Endothelial cell of umbilical vein (primary cell): ENCODE data around the gene WDR37. TPM values are rescaled to one million over a fixed set of nuclear protein-coding genes. Genes with fewer than 3 reads are reported as not detected.

Experiments
- BruUV-seq: library from RNA; stranded (reverse); fragments of 400-500 nt; replicated peaks from 2 replicates; lab custom pipeline; 2021; lab: Mats Ljungman, UMichigan
- CTCF ChIA-PET: fragments of 300-600, 350-600 bp; sonication (Branson Sonifier 250); formaldehyde crosslinking; loops from one replicate; lab custom pipeline; 2021; ENCODE audit warnings: antibody characterized with exemption, inconsistent platforms; lab: Charles Lee
- POLR2A ChIA-PET: fragments of 300-600, 350-600 bp; sonication (Branson Sonifier 250); formaldehyde crosslinking; loops from one replicate; lab custom pipeline; 2021; ENCODE audit warnings: antibody characterized with exemption, inconsistent platforms; lab: Charles Lee
- DNase-seq: peaks from one replicate; pipeline ENCODE4 v3.0.0-alpha.2; 2011; ENCODE audit warnings: low read depth, low spot score
- FAIRE-seq: peaks from 2 replicates; lab custom pipeline; 2011; peaks lifted over from hg19 to GRCh38; lab: Jason Lieb, UNC
- H2AFZ ChIP-seq: 2 replicates; pipeline ENCODE4 v1.6.0; 2012; ENCODE audit warnings: low read depth, low read length, control low read depth, inconsistent platforms
- H3K27ac ChIP-seq: 2 replicates; pipeline ENCODE4 v1.5.1; 2011; ENCODE audit warnings: low read depth, mild to moderate bottlenecking, control low read depth, low read length, moderate library complexity; ENCODE audit not compliant: insufficient read depth
- H3K27me3 ChIP-seq, 2 experiments: 2 replicates each; pipeline versions ENCODE4 v1.6.0 to v1.6.1; 2011; ENCODE audit warnings: low read length in 2 of 2, mixed read lengths in 1 of 2; ENCODE audit not compliant: control insufficient read depth in 2 of 2, insufficient read depth in 2 of 2
- H3K36me3 ChIP-seq, 2 experiments: 2 replicates in 1 of 2; 3 replicates in 1 of 2; pipeline ENCODE4 v1.5.1; 2011; ENCODE audit warnings: low read length in 2 of 2, mild to moderate bottlenecking in 1 of 2, moderate library complexity in 1 of 2; ENCODE audit not compliant: control insufficient read depth in 2 of 2, insufficient read depth in 2 of 2; ENCODE audit errors: extremely low read depth in 1 of 2
- H3K4me1 ChIP-seq: 3 replicates; pipeline ENCODE4 v1.5.1; 2011; ENCODE audit warnings: mild to moderate bottlenecking, low read length; ENCODE audit not compliant: control insufficient read depth, insufficient read depth; ENCODE audit errors: extremely low read depth
- H3K4me2 ChIP-seq: 2 replicates; pipeline ENCODE4 v1.6.1; 2011; ENCODE audit warnings: low read length, control low read depth, mixed read lengths; ENCODE audit not compliant: insufficient read depth
- H3K4me3 ChIP-seq, 3 experiments: fragments of 200-600 bp in 1 of 3; sonication (generic), shearing (Covaris generic) in 1 of 3; replicated peaks in 1 of 3; 2 replicates each; pipeline ENCODE4 v1.5.1; 2011 to 2016; ENCODE audit warnings: control low read depth in 3 of 3, low read length in 3 of 3, mild to moderate bottlenecking in 2 of 3, inconsistent platforms in 1 of 3, low read depth in 1 of 3, moderate library complexity in 1 of 3; ENCODE audit not compliant: insufficient read depth in 1 of 3
- H3K79me2 ChIP-seq: 2 replicates; pipeline ENCODE4 v1.6.0; 2012; ENCODE audit warnings: low read length, inconsistent platforms; ENCODE audit not compliant: control insufficient read depth, insufficient read depth
- H3K9ac ChIP-seq: replicated peaks from 2 replicates; pipeline ENCODE3; 2011; ENCODE audit warnings: low read length, control low read depth; ENCODE audit not compliant: insufficient read depth; ENCODE audit errors: extremely low read depth
- H3K9me1 ChIP-seq: replicated peaks from 3 replicates; pipeline ENCODE4 v1.6.0; 2011; ENCODE audit warnings: mild to moderate bottlenecking, low read length; ENCODE audit not compliant: control insufficient read depth, insufficient read depth; ENCODE audit errors: extremely low read depth
- H3K9me3 ChIP-seq: replicated peaks from 2 replicates; pipeline ENCODE4 v1.5.1; 2012; ENCODE audit warnings: low read length, inconsistent platforms; ENCODE audit not compliant: control insufficient read depth, insufficient read depth
- H4K20me1 ChIP-seq: replicated peaks from 2 replicates; pipeline ENCODE3; 2011; ENCODE audit warnings: mild to moderate bottlenecking, low read length; ENCODE audit not compliant: control insufficient read depth, insufficient read depth; ENCODE audit errors: extremely low read depth
- EZH2 ChIP-seq: IDR thresholded peaks from 2 replicates; pipeline ENCODE4 v1.6.1; 2012; ENCODE audit warnings: borderline replicate concordance, low read depth, mild to moderate bottlenecking, moderate library complexity, low read length, inconsistent platforms; ENCODE audit not compliant: severe bottlenecking
- FOS ChIP-seq: IDR thresholded peaks from 2 replicates; pipeline ENCODE4 v1.6.1; 2011; ENCODE audit warnings: mild to moderate bottlenecking, low read length, moderate library complexity, borderline replicate concordance; ENCODE audit not compliant: insufficient read depth
- GATA2 ChIP-seq: IDR thresholded peaks from 2 replicates; pipeline ENCODE4 v1.7.0; 2011; ENCODE audit warnings: low read depth, mild to moderate bottlenecking, moderate library complexity, mixed read lengths, low read length; ENCODE audit not compliant: insufficient read length, insufficient read depth
- JUN ChIP-seq: IDR thresholded peaks from 2 replicates; pipeline ENCODE4 v1.6.1; 2011; ENCODE audit warnings: borderline replicate concordance, low read depth; ENCODE audit not compliant: insufficient read length, insufficient read depth
- MYC ChIP-seq: IDR thresholded peaks from one replicate; pipeline ENCODE4 v1.6.1; 2011; ENCODE audit warnings: mild to moderate bottlenecking, low read depth, low read length
- POLR2A ChIP-seq: IDR thresholded peaks from 2 replicates; pipeline ENCODE4 v1.6.1; 2012; ENCODE audit warnings: low read depth, mild to moderate bottlenecking, control low read depth, low read length
- POLR2AphosphoS5 ChIP-seq: IDR thresholded peaks from 2 replicates; pipeline ENCODE4 v1.6.1; 2012; ENCODE audit warnings: low read depth, mild to moderate bottlenecking, control low read depth, low read length, moderate library complexity; ENCODE audit not compliant: insufficient read depth
- dilution Hi-C: fragments of 300-500 bp; cut with MboI; formaldehyde crosslinking; loops from one replicate; pipeline ENCODE4 v1.15.0; 2019; ENCODE audit warnings: low sequenced_read_pairs; ENCODE audit not compliant: extremely low pct_ligation_motif_present
- intact Hi-C: fragments of 100-400 bp; cut with micrococcal nuclease; formaldehyde crosslinking; loops from one replicate; pipeline ENCODE4 v1.10.0; 2022
- polyA plus RNA-seq, 4 experiments: library from polyadenylated mRNA; depleted of rRNA in 3 of 4; stranded (reverse) in 3 of 4; unstranded in 1 of 4; fragments of >200 nt; gene quantifications; 2 replicates each; pipeline versions ENCODE4 v1.2.1 to v1.2.3, GENCODE V29; 2011 to 2012; ENCODE audit warnings: missing spikeins in 1 of 4
- total RNA-seq: library from RNA; stranded (reverse); gene quantifications from 2 replicates; pipeline ENCODE4 v1.2.3, GENCODE V29; 2021
- TF ChIP-seq, protein P1 (sequence below), 2 donors: IDR thresholded peaks; 1 replicate in 1 of 2; 2 replicates in 1 of 2; pipeline ENCODE4 v1.5.1; 2011; ENCODE audit warnings: low read length in 2 of 2, mild to moderate bottlenecking in 2 of 2, moderate library complexity in 2 of 2, control low read depth in 1 of 2, inconsistent platforms in 1 of 2, low read depth in 1 of 2; ENCODE audit not compliant: insufficient read depth in 1 of 2; ENCODE audit errors: extremely low read depth in 1 of 2
- TF ChIP-seq, protein P2 (sequence below): IDR thresholded peaks from 2 replicates; pipeline ENCODE4 v1.6.1; 2011; ENCODE audit not compliant: insufficient read depth, insufficient read length

WDR37 gene
- total and polyA plus RNA-seq, 2 donors (not counting 3 experiments of a cell fraction or from before 2014, with no cell fraction given), result 21.7 to 25.5 TPM

DNA sequence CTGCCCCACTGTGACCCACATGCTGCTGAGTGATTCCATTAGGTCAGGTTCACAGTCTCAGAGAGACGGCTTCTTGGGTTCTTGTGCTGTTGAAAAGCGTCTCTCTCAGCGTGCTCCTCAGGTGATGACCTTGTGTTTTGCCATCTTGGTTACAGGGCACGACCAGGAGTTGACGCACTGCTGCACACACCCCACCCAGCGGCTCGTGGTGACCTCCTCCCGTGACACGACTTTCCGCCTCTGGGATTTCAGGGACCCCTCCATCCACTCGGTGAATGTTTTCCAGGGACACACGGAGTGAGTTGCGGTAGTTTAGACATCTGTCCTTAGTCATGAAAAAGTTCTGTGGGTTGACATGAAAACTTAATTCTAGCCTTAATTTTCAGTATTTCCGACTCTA lies 48.8 kb downstream of the WDR37 start:
- no peaks in the 10 kb centered on the region for H3K27me3 ChIP-seq
- no peak overlapping the region for H3K4me3 ChIP-seq
- intact Hi-C loops, result no loop called here
- CTCF ChIA-PET, result interaction anchor here (1.0 kb wide), 1 partner anchor 31 kb away, joined by 3 read pairs; no protein-coding TSS in a partner anchor
- peaks cover 3% of the 10 kb centered on the region for H3K79me2 ChIP-seq
- H3K9me3 ChIP-seq, result no peaks in the 10 kb centered on the region
- no peak for TF ChIP-seq EZH2
- TF ChIP-seq POLR2A, result no peak
- TF ChIP-seq FOS, result no peak
- no peak for TF ChIP-seq GATA2
- TF ChIP-seq POLR2AphosphoS5, result no peak
- TF ChIP-seq, protein P1, sequence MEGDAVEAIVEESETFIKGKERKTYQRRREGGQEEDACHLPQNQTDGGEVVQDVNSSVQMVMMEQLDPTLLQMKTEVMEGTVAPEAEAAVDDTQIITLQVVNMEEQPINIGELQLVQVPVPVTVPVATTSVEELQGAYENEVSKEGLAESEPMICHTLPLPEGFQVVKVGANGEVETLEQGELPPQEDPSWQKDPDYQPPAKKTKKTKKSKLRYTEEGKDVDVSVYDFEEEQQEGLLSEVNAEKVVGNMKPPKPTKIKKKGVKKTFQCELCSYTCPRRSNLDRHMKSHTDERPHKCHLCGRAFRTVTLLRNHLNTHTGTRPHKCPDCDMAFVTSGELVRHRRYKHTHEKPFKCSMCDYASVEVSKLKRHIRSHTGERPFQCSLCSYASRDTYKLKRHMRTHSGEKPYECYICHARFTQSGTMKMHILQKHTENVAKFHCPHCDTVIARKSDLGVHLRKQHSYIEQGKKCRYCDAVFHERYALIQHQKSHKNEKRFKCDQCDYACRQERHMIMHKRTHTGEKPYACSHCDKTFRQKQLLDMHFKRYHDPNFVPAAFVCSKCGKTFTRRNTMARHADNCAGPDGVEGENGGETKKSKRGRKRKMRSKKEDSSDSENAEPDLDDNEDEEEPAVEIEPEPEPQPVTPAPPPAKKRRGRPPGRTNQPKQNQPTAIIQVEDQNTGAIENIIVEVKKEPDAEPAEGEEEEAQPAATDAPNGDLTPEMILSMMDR (IDR thresholded peaks at IDR 0.05; ENCODE audit: extremely low read depth in 1 of 2, insufficient read depth in 1 of 2, low read depth in 1 of 2, low read length in 2 of 2), result no peak
- FAIRE-seq, result no peak
- H3K4me2 ChIP-seq, result no peak overlapping the region
- dilution Hi-C loops, result no loop called here
- H2AFZ ChIP-seq, result no peak overlapping the region
- no peaks in the 10 kb centered on the region for H3K9me1 ChIP-seq
- no peak overlapping the region for H3K27ac ChIP-seq
- no peak overlapping the region for H3K9ac ChIP-seq
- no peaks in the 10 kb centered on the region for H4K20me1 ChIP-seq
- peaks cover 3% of the 10 kb centered on the region for H3K4me1 ChIP-seq
- peaks cover 12 to 34% of the 10 kb centered on the region in 2 experiments for H3K36me3 ChIP-seq
- POLR2A ChIA-PET, result no interaction called here
- no TSS peak for BruUV-seq
- no peak for DNase-seq

DNA sequence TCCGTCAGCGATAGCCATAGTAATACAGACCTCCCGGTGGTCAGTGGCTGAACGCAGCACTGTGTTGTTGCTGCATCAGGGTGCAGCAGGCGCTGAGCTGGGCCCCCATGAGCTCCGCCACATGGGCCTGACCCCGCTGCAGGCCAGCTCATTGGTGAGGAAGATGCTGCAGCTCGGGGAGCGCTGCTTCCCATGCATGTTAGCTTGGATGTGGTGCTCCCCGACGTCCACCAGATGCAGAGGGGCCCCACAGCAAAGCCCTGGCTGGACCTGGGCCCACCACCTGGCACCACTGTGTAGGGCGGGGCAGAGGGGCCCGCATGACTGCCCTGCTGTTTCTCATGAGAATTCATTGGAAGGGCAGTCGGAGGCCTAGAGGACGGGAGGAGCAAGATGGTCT lies 50.8 kb downstream of the WDR37 start:
- BruUV-seq, result no TSS peak
- H3K79me2 ChIP-seq, result peaks cover 10% of the 10 kb centered on the region
- H4K20me1 ChIP-seq, result no peaks in the 10 kb centered on the region
- TF ChIP-seq JUN (no peak), EZH2 (no peak), MYC (no peak), POLR2A (no peak)
- TF ChIP-seq, protein P2, sequence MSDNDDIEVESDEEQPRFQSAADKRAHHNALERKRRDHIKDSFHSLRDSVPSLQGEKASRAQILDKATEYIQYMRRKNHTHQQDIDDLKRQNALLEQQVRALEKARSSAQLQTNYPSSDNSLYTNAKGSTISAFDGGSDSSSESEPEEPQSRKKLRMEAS, result no peak
- FAIRE-seq (no peak), DNase-seq (no peak)
- intact Hi-C loops (no loop called here), dilution Hi-C loops (no loop called here)
- H3K27ac ChIP-seq, result no peak overlapping the region
- no peaks in the 10 kb centered on the region for H3K9me3 ChIP-seq
- ChIA-PET CTCF (no interaction called here), POLR2A (no interaction called here)
- no peaks in the 10 kb centered on the region for H3K9me1 ChIP-seq
- H3K4me3 ChIP-seq, result no peak overlapping the region
- no peak overlapping the region for H3K9ac ChIP-seq
- no peaks in the 10 kb centered on the region for H3K27me3 ChIP-seq
- no peak overlapping the region for H2AFZ ChIP-seq
- H3K4me1 ChIP-seq, result peaks cover 11% of the 10 kb centered on the region
- peaks cover 12 to 34% of the 10 kb centered on the region in 2 experiments for H3K36me3 ChIP-seq
- H3K4me2 ChIP-seq, result no peak overlapping the region
